Forelimb muscle (tissue), 1 donor: ENCODE results near the gene CSNK2B. TPM values are rescaled to one million over a fixed set of nuclear protein-coding genes. Genes with fewer than 3 reads are reported as not detected.

ENCODE experiments used
- DNase-seq: peaks from one replicate; pipeline ENCODE4 v3.0.0-alpha.2; 2013; ENCODE audit warnings: low read depth
- polyA plus RNA-seq: library from polyadenylated mRNA; unstranded; fragments of 120-200 nt; gene quantifications from one replicate; pipeline ENCODE4 v1.2.1, GENCODE V29; 2013; ENCODE audit not compliant: insufficient read length

Gene CSNK2B
- 125 TPM for polyA plus RNA-seq

DNA sequence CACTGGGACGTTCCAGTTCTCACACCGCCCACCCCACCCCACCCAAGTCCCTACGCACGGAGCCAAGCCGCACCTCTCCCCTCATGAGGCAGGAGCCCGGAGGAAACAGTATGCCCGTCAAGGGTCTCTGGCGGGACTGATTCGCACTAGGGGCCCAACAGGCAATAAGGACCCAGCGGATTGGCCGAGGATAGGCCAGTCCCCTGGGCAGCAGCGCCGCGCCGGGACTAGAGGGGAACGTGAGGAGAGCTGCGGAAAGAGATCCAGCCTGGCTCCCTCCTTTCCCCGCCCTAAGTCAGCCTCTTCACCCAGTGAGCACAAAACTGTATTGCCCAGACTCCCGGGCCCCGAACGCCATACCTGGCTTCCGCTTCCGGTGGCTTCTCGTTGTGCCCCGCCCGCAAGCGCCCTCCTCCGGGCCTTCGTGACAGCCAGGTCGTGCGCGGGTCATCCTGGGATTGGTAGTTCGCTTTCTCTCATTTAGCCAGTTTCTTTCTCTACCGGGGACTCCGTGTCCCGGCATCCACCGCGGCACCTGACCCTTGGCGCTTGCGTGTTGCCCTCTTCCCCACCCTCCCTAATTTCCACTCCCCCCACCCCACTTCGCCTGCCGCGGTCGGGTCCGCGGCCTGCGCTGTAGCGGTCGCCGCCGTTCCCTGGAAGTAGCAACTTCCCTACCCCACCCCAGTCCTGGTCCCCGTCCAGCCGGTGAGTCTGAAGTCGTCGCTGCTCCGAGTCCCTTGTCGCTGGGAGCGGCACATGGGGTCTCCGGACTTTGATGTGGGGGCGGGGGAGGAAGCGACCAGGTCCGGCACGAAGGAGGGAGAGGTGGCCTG lies at the start of gene CSNK2B:
Gene CSNK2B (plus strand): TSS at position 580 of the 836 bp plus-strand sequence. CDS start 752 bp downstream, outside the sequence.
- peak; percentile 95 for DNase-seq

GRCh38 chr6:31617010-31617409 lies 48.9 kb upstream of the CSNK2B start:
- DNase-seq: no peak

GRCh38 chr6:31619805-31620585 lies 45.9 kb upstream of the CSNK2B start:
- peak; percentile 96 for DNase-seq

DNA sequence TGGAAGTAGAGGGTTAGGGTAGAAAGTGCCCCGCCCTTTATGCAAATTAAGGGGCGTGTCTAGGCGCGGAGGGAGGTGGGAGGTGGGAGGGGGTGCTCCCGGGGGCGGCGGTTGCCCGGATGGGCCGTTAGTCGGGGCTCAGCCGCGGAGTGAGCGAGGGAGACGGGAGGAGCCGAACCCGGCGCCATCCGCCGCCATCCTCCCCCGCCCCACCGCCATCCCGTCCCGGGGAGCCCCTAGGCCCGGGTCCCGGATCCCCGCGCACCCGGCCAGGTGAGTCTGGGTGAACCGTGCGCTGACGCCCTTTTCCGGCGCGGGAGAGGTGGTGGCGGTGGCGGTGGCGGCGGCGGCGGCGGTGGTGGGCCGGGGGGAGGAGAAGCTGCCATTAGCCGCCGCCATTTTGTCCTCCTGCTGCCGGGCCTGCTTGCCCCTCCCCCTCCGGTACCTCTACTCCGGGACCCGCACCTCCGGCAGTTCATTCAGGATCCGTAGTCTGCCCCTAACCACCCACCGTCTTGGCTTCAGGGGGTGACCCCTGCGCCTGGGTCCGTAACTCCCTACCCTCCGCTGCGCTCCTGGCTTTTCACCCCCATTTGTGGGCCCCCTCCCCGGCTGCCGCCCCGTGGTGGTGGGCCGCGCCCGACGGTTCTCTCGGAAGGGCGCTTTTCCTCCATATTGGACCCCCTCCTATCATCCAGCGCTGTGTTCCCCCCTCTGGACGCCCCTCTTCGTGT lies 45.1 kb upstream of the CSNK2B start, which contains the start of gene PRRC2A:
Gene PRRC2A (plus strand): TSS at position 130 of the 734 bp plus-strand sequence. CDS start 2,075 bp downstream, outside the sequence.
- no peak for DNase-seq

GRCh38 chr6:31621320-31621939 lies 44.5 kb upstream of the CSNK2B start:
- DNase-seq: no peak

DNA sequence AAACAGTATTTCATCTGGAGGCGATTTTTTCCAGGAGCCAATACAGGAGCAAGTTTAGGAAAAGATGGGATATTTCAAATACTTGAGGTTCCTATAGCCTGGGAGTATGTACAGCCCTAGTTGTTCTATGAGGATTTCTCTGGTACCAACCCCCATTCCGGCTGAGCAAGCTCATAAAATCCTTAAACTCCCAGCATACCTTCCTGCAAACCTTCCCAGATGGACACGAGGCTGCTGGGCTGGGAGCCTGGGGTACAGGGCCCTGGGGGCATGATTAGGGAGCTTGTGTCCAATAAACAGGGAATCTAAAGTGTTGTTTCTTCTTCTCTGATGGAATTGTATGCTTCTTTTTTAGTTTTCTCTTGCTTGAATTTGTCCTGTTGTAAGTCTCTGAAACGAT lies 43.9 kb upstream of the CSNK2B start:
- no peak for DNase-seq

- DNase-seq: no peak
Measured at GRCh38 chr6:31622684-31623091, 43.2 kb upstream of the CSNK2B start.

DNA sequence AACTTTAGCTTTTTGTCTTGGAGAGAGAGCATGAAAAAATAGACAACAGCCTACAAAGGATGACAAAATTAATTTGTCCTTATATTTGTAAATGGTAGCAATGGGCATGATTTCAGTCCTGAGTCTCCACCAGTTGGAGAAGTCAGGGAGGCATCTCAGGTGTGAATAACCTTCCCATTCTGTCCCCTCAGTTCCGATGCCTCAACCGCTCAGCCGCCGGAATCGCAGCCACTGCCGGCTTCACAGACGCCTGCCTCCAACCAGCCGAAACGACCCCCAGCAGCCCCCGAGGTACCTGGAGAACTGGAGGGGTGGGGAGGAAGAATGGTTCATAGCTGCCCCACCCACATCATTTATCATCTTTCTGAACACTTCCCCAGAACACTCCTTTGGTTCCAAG lies 41.8 kb upstream of the CSNK2B start:
- no peak for DNase-seq

DNA sequence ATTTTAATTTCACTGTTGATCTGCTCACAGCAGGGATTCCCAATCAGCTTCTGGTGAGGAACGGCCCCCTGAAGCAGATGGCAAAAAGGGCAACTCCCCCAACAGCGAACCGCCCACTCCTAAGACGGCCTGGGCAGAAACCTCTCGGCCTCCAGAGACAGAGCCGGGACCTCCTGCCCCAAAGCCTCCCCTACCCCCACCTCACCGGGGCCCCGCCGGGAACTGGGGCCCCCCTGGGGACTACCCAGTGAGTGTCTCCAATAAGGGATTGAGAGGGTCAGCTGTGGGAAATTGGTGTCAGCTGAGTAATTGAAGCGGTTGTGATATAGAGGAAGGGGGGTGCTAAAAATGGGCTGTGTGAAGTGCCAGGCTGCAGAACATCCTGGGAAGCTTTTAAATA lies 38.9 kb upstream of the CSNK2B start:
- no peak for DNase-seq

DNA sequence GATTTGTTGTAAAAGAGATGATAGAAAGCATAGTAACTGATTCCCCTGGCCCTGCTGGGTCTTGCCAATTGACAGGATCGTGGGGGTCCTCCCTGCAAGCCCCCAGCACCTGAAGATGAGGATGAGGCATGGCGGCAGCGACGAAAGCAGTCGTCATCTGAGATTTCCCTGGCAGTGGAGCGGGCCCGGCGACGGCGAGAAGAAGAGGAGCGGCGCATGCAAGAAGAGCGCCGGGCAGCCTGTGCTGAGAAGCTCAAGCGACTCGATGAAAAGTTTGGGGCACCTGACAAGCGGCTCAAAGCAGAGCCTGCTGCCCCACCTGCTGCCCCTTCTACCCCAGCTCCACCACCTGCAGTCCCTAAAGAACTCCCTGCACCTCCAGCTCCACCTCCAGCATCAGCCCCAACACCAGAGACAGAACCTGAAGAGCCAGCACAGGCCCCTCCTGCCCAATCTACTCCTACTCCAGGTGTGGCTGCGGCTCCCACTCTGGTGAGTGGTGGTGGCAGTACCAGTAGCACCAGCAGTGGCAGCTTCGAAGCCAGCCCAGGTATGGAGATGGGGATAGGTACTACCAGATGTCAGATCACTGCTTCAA lies 38.1 kb upstream of the CSNK2B start:
- DNase-seq: no peak

DNA sequence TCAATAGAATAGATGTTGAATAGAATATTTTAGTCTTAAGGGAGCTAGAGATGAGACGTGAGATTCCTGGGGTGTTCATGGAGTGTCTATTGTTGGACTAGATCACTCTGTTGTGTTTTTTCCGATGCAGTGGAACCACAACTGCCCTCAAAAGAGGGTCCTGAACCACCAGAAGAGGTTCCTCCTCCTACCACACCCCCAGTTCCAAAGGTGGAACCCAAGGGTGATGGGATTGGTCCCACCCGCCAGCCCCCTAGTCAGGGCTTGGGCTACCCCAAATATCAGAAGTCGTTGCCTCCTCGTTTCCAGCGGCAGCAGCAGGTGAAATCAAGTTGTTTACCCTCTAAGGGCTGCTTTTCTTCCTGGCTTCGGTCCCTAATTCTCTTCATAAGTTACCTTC lies 36.9 kb upstream of the CSNK2B start:
- no peak for DNase-seq

DNA sequence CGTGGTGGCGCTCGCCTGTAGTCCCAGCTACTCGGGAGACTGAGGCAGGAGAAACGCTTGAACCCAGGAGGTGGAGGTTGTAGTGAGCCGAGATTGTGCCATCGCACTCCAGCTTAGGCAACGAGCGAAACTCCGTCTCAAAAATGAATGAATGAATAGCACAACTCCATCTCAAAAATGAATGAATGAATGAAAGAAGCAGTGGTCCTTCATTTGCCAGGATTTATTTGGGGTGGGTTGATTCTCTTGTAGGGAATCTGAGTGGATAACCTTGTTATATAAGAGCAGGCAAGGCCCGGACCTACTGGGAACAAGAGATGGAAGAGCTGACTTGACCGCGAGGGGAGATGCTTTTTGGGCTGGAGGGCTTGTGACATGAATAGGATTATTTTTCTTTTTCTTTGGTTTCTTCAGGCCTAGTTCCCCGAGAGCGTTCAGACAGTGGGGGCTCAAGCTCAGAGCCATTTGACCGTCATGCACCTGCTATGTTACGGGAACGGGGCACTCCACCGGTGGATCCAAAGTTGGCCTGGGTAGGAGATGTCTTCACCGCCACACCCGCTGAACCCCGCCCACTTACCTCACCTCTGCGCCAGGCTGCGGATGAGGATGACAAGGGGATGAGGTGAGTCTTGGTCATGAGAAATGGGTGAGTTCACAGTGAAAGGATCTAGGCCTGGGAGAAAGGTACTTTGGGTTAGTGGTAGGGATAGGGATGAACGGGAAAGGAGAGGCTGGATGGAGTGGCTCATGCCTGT lies 35.5 kb upstream of the CSNK2B start:
- no peak for DNase-seq

- DNase-seq: no peak
Measured at GRCh38 chr6:31631209-31631608, 34.7 kb upstream of the CSNK2B start.

GRCh38 chr6:31631681-31632278 lies 34.1 kb upstream of the CSNK2B start:
- DNase-seq: no peak

GRCh38 chr6:31632279-31632946 lies 33.5 kb upstream of the CSNK2B start:
- no peak for DNase-seq

- no peak for DNase-seq
Measured at GRCh38 chr6:31633447-31633846, 32.4 kb upstream of the CSNK2B start.

GRCh38 chr6:31634131-31634530 lies 31.7 kb upstream of the CSNK2B start:
- DNase-seq: no peak

GRCh38 chr6:31634969-31635575 lies 30.8 kb upstream of the CSNK2B start:
- DNase-seq: no peak
